Dedifferentiated amniotic fluid mesenchymal stem cell (primary cell): ENCODE results near the gene RGL1.

Experiments
- DNase-seq: peaks from one replicate; pipeline ENCODE4 v3.0.0-alpha.2; 2016; ENCODE audit errors: extremely low spot score

Gene RGL1

GRCh38 chr1:183864611-183865010 lies 59.7 kb downstream of the RGL1 start:
- DNase-seq, result no peak

GRCh38 chr1:183869230-183869629 lies 64.3 kb downstream of the RGL1 start:
- DNase-seq, result no peak

- no peak for DNase-seq
Observed at GRCh38 chr1:183869664-183870063, 64.7 kb downstream of the RGL1 start.

GRCh38 chr1:183870351-183871077 lies 65.6 kb downstream of the RGL1 start:
- DNase-seq, result no peak

- no peak for DNase-seq
Observed at GRCh38 chr1:183871142-183871541, 66.2 kb downstream of the RGL1 start.

GRCh38 chr1:183871601-183872000 lies 66.7 kb downstream of the RGL1 start:
- DNase-seq, result no peak

GRCh38 chr1:183872403-183872802 lies 67.5 kb downstream of the RGL1 start:
- peak; percentile 31 for DNase-seq

GRCh38 chr1:183873642-183874041 lies 68.7 kb downstream of the RGL1 start:
- no peak for DNase-seq

GRCh38 chr1:183876309-183876708 lies 71.4 kb downstream of the RGL1 start:
- DNase-seq, result no peak

- peak; percentile 63 for DNase-seq
Observed at GRCh38 chr1:183877053-183877720, 72.3 kb downstream of the RGL1 start.

GRCh38 chr1:183879494-183879893 lies 74.6 kb downstream of the RGL1 start:
- no peak for DNase-seq

GRCh38 chr1:183879966-183880365 lies 75.0 kb downstream of the RGL1 start:
- DNase-seq, result no peak

GRCh38 chr1:183880531-183881243 lies 75.8 kb downstream of the RGL1 start:
- no peak for DNase-seq

GRCh38 chr1:183881387-183882131 lies 76.6 kb downstream of the RGL1 start:
- DNase-seq, result peak; percentile 86

- no peak for DNase-seq
Observed at GRCh38 chr1:183882335-183883167, 77.6 kb downstream of the RGL1 start.

GRCh38 chr1:183883623-183884022 lies 78.7 kb downstream of the RGL1 start:
- DNase-seq, result no peak

- DNase-seq, result no peak
Observed at GRCh38 chr1:183884526-183884925, 79.6 kb downstream of the RGL1 start.

- no peak for DNase-seq
Observed at GRCh38 chr1:183885142-183885735, 80.3 kb downstream of the RGL1 start.

- no peak for DNase-seq
Observed at GRCh38 chr1:183886083-183886828, 81.3 kb downstream of the RGL1 start.

GRCh38 chr1:183886853-183887252 lies 81.9 kb downstream of the RGL1 start:
- no peak for DNase-seq
